Vagina (tissue), 2 donors: ENCODE data around the gene SMG1.

Experiments
- CTCF ChIP-seq, 3 experiments: fragments of 450-650 bp in 2 of 3; fragments of 200-600 bp in 1 of 3; sonication (generic) in 1 of 3; IDR thresholded peaks; one replicate each; pipeline ENCODE4 v1.5.1; 2017 to 2019; ENCODE audit warnings: antibody characterized with exemption in 3 of 3, mild to moderate bottlenecking in 2 of 3, moderate library complexity in 2 of 3
- POLR2A ChIP-seq, 2 donors: fragments of 450-650 bp; IDR thresholded peaks; one replicate each; pipeline ENCODE4 v1.6.1; 2017; ENCODE audit warnings: antibody characterized with exemption in 2 of 2, mild to moderate bottlenecking in 2 of 2, moderate library complexity in 2 of 2
- POLR2AphosphoS5 ChIP-seq, 2 donors: sonication (generic); formaldehyde crosslinking; IDR thresholded peaks; one replicate each; pipeline ENCODE4 v1.9.0; 2017; ENCODE audit warnings: antibody characterized with exemption in 2 of 2, mild to moderate bottlenecking in 2 of 2, low read depth in 1 of 2; ENCODE audit not compliant: insufficient read depth in 1 of 2

GRCh38 chr16:18936727-18937340, 10.6 kb upstream of the SMG1 start:
- TF ChIP-seq CTCF (IDR thresholded peaks at IDR 0.05) (no peak), POLR2AphosphoS5 (IDR thresholded peaks at IDR 0.05; ENCODE audit: insufficient read depth in 1 of 2, low read depth in 1 of 2) (no peak), POLR2A (IDR thresholded peaks at IDR 0.05) (no peak)
